Stimulated activated CD4-positive, alpha-beta T cell treated with anti-CD3 and anti-CD28 coated beads, Interleukin-2, amount 100 ng/mL, for 4 hours (primary cell): ENCODE measurements around the gene CPNE2.
A peak's percentile ranks its signal among the peaks of the same experiment; 100 is the strongest.
"Not testable (repeated sequence)": the region's sequence is repeated elsewhere in the genome, so short reads cannot be mapped to it uniquely, and the experiment has no call there.

ENCODE experiments used
- DNase-seq: peaks from one replicate; pipeline ENCODE4 v3.0.0-alpha.2; 2020; ENCODE audit warnings: low read depth

Gene CPNE2

DNA sequence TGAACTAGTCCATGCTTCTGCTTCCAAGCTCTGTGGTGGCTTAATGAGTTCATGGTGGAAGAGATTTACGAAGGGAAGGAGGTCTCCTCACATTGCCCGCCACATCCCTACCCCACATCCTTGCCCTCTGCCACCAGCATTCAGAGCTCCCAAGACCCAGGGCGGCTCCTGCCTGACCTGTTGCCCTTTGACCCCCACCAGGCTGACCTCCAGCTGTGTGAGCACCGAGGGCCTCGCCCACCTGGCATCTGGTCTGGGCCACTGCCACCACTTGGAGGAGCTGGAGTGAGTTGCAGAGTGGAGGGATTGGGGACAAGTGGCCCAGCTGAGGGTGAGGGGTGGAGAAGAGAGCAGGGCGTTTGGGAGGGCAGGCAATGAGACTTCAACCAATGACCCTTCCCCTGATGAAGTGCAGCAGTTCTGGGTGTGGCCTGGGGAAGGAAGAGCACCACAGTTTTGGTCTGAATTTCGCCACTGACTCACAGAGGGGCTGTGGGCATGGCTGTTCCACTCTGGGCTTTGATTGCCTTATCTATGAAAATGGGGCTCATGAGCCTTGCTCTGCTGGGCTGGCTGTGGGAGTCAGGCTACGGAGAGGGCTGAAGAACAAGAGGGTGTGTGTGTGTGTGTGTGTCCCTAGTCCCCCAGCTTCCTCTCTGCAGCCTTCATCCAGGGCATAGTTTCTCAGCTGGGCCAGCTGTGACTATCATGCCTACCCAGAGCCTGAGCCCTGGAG lies 22.6 kb upstream of the CPNE2 start:
- no peak for DNase-seq

DNA sequence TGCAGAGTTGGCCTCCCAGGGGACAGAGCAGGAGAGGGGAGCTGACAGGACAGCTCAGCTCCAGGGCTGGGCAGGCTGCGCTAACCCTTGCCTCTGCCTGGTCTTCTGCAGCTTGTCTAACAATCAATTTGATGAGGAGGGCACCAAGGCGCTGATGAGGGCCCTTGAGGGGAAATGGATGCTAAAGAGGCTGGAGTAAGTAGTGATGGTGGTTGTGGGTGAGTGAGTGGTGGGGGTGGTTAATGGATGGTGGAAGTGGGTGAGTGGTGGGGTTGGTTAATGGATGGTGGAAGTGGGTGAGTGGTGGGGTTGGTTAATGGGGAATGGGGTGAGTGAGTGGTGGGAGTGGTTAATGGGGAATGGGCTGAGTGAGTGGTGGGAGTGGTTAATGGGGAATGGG lies 22.0 kb upstream of the CPNE2 start:
- DNase-seq, result no peak

DNA sequence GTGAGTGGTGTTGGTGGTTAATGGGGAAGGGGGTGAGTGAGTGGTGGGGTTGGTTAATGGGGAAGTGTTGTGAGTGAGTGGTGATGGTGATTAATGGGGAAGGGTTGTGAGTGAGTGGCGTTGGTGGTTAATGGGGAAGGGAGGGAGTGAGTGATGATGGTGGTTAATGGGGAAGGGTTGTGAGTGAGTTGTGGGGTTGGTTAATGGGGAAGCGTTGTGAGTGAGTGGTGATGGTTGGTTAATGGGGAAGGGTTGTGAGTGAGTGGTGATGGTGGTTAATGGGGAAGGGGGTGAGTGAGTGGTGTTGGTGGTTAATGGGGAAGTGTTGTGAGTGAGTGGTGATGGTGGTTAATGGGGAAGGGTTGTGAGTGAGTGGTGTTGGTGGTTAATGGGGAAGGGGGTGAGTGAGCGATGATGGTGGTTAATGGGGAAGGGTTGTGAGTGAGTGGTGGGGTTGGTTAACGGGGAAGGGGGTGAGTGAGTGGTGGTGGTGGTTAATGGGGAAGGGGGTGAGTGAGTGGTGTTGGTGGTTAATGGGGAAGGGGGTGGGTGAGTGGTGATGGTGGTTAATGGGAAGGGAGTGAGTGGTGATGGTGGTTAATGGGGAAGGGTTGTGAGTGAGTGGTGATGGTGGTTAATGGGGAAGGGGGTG lies 21.2 kb upstream of the CPNE2 start:
- not testable (repeated sequence) for DNase-seq

DNA sequence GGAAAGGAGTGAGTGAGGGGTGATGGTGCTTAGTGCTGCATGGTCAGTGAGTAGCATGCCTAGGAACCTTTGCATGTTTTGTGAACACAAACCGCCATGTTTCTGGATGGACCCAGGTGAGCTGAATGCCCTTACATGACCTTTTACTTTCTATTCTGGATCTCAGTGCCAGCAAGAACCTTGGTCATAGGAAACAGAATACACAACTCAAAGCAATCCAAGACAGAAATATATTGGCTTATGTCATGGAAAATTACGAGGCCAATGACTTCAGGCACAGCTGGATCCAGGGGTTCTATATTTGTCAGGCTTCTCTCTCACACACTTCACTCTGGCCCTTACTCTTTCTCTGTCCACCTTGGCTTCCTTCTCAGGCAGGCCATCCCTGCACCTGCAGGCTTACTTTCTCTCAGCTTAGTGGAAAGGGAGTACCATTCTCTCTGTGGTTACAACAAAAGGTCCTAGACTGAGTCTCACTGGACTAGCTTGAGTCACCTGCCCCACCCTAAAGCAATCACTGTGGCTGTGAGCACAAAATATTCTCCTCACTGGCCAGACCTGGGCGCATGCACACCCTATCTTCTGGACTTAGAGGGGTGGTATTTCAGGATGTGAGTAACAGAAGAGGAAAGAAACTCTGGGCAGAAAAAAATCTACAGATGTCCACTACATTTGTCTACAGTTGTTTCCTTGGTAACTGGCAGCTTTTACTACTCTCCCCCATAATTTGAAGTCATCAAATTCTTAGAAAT lies 20.4 kb upstream of the CPNE2 start:
- DNase-seq, result no peak

DNA sequence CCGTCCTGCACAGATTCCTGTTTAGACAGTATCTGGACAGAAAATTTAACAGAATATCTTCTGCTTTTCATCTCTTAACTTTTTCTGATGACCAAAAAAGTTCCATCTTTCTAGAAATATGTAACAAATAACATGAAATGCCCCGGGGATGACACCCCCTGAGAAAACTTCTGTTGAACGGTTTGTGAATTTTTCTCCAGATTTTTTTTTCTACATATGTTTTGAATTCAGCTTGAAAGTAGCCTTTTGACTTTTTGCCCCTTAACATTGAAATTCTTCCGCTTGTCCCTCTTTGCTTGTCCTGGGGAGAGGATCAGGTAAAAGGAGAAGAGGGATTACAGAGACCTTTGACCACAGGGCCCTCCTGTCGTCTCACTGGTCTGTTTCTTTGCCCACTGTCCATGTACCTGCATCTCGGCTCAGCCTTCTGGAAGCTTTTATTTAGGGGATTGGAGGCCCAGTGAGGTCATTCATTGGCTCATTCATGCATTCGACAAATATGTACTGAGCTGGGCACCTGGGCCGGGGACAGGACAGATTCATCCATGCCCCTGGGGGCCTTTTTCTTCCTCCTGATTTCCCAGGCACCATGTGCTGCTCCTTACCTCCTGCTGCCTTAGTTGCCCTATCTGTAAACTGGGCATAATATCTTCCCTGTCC lies 19.6 kb upstream of the CPNE2 start:
- DNase-seq, result no peak

DNA sequence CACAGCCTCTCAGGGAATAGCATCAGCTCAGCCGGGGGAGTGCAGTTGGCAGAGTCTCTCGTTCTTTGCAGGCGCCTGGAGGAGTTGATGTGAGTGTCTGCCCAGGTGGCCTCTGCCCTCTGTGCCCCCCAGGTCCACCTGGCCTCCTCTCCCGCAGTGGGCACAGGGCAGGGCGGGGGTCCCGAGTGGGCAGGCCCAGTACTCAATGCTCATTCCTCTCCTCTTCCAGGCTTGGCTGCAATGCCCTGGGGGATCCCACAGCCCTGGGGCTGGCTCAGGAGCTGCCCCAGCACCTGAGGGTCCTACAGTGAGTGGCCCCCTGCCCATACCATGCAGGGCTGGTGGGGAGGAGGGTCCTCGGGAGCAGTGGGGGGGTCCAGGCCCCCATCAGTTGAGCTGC lies 14.7 kb upstream of the CPNE2 start:
- DNase-seq, result no peak

DNA sequence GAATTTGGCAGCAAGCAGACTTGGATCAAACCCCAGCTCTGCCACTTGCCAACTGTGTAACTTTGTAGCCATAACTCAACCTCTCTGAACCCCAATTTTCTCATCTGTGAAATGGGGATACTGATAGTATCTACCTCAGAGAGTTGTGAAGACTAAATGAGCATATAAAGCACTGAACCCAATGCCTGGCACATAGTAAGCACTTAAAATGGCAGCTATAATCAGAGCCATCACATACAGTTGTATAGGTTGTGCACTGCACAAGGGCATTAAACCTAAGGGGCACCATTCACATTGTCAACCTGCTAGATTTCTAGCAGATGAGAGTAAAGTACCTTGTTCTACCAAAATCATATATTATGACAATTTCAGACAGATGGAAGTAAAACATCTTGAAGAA lies 10.6 kb upstream of the CPNE2 start:
- no peak for DNase-seq

DNA sequence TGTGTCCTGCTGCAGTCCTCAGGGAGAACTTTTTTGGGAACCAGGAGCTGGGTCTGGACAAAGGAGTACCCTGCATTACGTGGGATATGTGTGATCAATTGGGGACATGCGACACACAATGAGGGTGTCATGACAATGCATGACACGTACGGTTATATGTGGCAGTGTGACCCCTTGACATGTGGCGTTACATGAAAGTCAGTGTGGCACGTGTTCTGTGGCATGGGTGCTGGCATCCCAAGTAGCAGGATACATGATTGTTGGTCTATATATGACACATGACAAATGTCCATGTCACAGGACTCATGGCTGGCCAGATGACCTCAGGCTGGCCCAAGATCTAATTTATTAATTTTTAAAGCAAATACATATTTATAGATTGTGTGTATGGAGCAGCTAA lies 9.7 kb upstream of the CPNE2 start:
- DNase-seq, result no peak

DNA sequence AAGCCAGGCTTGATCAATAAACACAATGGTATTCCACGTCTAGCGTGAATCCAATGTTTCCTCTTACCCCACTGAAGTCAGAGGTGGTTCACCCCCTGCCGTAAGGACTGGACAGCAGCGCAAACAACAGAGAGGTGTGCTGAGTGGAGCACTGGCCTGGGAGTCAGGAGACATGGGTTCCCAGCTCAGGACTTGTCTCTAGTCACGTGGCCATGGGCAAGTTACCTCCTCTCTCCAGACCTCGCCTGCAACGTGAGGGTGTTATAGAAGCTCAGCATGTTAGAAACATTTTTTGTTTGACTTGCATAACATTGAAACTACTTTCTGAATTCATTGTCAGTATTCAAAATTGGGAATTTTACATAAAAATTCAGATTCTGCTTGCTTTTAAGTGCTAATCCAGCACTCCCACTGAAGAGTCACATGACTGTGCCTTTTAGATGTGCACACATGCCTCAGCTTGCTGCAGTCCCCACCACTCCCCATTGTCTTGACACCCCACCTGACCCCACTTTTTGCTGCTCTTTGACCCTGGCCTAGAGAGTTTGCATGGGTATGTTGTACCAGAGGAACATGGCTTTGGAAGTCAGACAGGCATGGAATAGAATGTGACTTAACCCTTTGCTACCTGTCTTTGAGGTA lies 8.8 kb upstream of the CPNE2 start:
- DNase-seq, result no peak

DNA sequence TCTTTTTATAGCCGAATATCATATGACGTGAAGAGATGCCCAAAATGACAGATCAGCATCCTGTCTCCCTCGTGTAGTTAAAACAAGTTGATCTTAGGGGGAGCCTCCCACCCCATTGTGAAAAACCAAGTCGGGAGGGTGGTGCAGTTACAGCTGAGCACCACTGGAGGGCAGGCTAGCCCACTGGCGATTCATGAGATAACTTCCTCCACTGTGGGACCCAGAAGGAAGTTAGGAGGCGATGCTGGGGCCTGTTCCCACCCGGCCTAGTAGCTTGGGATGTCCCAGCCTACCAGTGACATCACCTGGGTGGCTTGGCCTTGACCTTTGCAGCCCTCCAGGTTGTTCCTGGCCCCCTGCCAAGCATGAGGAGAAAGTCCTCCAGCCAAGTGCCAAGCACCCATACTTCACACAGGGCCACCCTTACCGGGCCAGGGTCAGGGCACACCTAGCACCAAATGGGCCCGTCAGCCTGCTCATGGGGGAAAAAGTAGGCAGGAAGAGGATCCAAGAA lies 8.1 kb upstream of the CPNE2 start:
- peak; percentile 49 for DNase-seq

DNA sequence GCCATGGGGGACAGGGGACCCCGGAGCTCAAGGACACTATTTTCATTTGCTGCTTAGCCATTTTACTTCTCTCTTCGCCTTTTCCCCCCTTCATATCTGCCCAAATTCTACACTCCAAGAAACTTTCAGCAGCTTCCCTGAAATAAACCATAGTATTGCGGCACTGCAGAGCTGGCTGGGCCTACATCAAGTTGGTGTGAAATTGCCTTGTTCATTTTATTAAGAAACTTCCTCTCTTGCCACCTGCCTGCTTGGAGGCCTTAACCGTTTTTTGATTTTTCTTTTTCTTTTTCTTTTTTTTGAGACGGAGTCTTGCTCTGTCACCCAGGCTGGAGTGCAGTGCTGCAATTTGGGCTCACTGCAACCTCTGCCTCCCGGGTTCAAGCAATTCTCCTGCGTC lies 7.4 kb upstream of the CPNE2 start:
- DNase-seq, result no peak

DNA sequence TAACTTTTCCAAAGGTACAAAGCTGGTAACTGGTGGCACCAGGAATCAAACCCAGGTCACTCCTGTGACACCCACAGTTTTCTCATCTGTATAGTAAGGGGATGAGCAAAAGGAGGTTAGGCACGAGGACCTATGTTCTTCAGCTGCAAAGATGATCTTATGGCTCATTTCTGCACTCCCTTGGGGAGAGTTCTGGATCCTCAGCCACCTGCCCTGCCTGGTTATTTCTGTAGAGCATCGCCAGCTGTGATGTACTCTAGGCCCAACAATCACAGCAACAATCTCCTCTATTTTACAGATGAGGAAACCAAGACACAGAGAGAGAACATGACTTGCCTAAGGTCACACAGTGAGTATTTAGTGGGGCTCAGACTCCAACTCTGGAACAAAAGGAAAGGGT lies 5.4 kb upstream of the CPNE2 start:
- DNase-seq, result no peak

DNA sequence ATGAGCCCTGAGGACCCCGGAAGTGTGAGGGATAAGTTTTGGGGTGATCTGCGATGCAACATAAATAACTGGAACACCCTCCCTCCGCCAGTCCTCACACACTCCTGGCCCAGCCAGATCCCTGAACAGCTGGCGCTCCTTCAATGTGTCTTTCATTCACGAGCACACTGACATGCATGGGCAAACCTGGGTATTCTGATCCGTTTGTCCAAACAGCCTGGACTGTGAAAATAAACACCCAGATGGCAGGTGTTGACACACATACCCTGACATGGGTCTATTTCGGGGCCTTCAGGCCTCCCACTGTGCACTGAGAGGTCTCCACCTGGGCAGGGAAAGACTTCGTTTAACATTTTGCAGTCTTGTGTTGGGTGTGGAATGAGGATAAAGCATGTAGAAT lies 3.0 kb upstream of the CPNE2 start:
- no peak for DNase-seq

DNA sequence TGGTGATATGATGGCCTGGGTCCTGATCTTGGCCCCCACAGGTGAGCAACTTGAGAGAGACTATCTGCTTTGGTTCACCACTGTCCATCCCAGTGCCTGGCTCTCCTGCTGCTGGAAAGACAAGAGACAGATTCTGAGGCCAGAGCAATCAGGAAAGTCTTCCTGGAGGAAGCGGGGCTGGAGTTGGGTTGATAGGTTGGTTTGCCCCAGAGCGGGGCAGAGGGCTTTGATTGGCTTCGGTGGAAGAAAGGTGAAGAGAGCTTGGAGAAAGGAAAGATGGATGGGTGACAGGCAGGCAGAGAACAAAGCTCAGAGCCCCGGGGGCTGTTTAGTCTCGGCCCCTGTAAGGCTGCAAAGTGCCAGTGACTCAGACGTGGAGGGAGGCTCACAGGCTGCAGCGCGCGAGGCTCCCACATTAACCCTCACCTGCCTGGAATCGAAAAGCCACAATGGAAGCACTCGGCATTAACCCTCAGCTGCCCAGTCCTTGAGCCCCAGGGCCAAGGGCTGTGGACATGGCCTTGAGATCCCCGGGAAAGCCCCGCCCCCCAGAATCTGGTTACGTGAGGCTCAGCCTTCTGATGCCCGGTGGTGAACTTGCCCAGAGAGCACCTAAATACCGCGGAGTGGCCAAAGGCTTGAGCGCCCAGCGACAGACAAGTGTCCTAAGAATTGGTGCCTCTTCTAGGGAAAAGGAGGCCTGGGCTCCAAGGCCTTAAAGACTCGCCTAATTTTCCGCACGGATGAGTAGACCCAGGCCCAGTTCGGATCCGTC lies 996 bp upstream of the CPNE2 start:
- DNase-seq, result no peak

DNA sequence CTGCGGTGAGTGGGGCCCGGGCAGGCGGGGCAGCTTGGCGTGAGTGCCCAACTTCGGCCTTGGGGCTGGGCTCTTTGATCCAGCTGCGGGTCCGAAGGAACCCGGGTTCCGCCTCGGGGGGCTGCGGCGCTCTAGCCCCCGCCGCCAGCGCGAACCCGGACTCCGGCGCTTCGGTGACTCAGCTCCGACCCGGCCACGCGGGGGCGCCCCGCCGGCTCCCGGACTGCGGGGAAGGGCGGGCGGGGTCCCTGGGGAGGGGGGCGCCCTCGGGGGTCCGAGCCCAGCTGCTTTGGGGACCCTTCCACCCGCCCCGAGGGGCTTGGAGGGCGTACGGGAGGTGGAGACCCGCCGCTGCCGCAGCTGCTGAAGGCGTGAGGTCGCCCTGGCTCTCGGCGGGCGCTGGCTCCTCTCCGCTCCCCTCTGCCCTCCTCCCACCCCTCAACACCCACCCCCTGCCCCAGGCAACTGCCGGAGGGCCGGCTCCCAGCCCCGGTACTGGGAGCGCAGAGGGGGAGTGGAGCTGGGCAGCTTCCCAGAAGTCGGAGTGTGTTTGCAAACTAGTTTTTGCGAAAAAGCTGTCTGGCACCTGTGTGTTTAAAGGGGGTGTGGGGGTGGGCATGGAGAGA lies 516 bp downstream of the CPNE2 start:
- DNase-seq, result peak; percentile 40

DNA sequence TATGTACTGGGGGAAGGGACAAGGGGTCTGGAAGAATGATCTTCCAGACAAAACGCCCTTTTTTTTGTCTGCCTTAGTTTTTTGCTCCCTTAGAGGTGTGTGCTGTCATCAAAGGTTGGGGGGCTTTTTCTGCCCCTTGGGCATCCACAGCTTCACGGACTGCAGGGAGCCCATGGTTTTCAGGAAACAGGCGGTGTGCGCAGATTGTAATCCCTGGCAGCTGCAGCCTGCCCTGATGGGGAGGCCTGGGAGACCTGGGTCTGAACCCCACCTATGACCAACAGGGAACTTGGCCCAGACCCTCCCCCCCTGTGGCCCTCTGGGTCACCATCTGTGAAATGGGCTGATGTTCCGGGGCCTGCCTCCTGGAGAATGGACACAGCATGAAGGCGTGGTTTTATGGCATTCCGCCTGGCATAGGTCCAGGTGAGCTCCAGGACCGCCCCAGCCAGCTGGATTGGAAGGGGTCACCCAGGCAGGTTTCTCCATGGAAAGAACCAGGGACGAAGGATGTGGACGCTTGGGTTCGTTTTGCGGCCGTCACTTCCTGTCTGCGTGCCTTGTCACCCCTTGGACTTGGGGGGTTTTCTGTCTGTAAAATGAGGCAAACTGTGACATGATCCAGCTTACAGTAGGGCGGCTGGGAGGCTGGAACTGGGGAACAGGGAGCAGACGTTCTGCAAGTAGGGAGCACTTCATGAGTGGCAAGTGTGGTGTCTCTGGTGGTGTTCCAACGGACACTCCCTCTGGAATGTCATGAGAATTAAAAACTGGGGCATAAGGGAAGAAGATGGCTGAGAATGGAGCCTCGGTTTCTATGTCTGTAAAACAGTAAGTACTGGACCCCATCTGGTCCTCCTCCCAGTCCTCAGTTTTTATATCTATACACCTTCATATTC lies 1.5 kb downstream of the CPNE2 start:
- no peak for DNase-seq

DNA sequence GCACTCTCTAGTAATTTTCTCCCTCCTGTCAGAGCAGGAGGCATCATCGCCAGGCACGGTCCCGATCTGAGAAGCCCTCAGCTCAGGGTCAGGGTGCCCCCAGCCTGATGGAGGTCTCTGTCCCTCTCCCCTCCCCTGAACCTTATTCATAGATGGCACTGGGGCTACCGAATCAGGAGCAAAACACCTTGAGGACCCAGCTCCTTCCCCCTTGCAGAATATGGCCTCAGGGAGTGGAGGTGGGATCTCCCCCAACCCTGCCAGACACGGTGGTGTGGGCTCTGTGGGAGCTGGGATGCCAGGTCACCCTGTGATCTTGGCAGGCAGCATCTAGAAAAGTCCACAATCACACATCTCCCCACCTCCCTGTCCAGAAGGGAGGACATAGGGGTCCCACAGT lies 2.5 kb downstream of the CPNE2 start:
- no peak for DNase-seq

DNA sequence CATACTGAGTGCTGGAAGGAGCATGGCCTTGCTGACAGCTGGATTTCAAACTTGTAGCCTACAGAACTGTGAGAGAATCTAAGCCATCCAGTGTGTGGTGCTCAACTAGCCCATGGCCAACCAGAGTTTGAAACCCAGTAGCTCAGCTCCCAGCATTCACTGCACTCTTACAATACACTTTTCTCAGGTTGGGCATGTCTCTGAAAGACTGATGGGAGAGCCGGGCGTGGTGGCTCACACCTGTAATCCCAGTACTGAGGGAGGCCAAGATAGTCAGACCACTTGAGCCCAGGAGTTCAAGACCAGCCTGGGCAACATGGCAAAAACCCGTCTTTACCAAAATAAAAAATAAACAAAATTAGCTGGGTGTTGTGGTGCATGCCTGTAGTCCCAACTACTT lies 3.8 kb downstream of the CPNE2 start:
- no peak for DNase-seq

DNA sequence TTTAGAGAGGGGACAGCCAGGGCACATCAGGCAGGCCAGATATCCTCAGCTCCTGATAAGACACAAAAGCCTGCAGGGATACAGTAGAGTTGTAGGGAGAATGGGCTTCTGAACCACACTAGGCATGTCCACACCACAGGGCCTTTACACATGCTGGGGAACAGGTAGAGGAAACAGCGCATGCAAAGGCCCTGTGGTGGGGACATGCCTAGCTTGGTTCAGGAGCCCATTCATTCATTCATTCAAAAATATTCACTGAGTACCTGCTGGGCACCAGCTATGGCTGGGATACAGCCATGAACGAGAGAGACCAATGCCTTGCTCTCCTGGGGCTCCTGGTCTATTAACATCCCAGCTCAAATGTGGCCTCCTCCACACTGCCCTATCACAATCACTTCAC lies 4.4 kb downstream of the CPNE2 start:
- DNase-seq, result no peak
